Right lobe of liver (tissue), 4 donors: Measurements from ENCODE around the gene SLC7A14.

ENCODE experiments used
- POLR2A ChIP-seq: fragments of 450-650 bp; IDR thresholded peaks from one replicate; pipeline ENCODE4 v1.6.1; 2017; ENCODE audit warnings: antibody characterized with exemption, mild to moderate bottlenecking
- TF ChIP-seq, protein P1 (sequence below), 4 donors: fragments of 200-600 bp in 3 of 4; fragments of 450-650 bp in 1 of 4; IDR thresholded peaks; one replicate each; pipeline versions ENCODE4 v1.5.1 to v1.8.0; 2016 to 2022; ENCODE audit warnings: antibody characterized with exemption in 4 of 4, mild to moderate bottlenecking in 2 of 4
- donor health status: DM: no; HTN: no; CAD: no.
- donor health status: DM: no; HTN: no; CAD: no.
- donor health status: DM: no; HTN: yes; CAD: no.

GRCh38 chr3:170605490-170605889 is 19.6 kb upstream of the SLC7A14 start:
- TF ChIP-seq, protein P1, sequence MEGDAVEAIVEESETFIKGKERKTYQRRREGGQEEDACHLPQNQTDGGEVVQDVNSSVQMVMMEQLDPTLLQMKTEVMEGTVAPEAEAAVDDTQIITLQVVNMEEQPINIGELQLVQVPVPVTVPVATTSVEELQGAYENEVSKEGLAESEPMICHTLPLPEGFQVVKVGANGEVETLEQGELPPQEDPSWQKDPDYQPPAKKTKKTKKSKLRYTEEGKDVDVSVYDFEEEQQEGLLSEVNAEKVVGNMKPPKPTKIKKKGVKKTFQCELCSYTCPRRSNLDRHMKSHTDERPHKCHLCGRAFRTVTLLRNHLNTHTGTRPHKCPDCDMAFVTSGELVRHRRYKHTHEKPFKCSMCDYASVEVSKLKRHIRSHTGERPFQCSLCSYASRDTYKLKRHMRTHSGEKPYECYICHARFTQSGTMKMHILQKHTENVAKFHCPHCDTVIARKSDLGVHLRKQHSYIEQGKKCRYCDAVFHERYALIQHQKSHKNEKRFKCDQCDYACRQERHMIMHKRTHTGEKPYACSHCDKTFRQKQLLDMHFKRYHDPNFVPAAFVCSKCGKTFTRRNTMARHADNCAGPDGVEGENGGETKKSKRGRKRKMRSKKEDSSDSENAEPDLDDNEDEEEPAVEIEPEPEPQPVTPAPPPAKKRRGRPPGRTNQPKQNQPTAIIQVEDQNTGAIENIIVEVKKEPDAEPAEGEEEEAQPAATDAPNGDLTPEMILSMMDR (IDR thresholded peaks at IDR 0.05) = no peak
- TF ChIP-seq POLR2A = no peak
